ENCODE data around the gene STAT1. TPM values are rescaled to one million over a fixed set of nuclear protein-coding genes. Genes with fewer than 3 reads are reported as not detected.

The STAT1 gene
- total RNA-seq (2014; rRNA removed; shearing (Covaris generic)) = 36.8 and 40.4 TPM in 2 replicates
- 51.2 and 57.2 TPM in 2 replicates for polyA plus RNA-seq (2015; cell fraction: cytosol; rRNA removed)
- polyA plus RNA-seq (2015; cell fraction: nucleus; rRNA removed) = 65.7 and 66.7 TPM in 2 replicates

DNA sequence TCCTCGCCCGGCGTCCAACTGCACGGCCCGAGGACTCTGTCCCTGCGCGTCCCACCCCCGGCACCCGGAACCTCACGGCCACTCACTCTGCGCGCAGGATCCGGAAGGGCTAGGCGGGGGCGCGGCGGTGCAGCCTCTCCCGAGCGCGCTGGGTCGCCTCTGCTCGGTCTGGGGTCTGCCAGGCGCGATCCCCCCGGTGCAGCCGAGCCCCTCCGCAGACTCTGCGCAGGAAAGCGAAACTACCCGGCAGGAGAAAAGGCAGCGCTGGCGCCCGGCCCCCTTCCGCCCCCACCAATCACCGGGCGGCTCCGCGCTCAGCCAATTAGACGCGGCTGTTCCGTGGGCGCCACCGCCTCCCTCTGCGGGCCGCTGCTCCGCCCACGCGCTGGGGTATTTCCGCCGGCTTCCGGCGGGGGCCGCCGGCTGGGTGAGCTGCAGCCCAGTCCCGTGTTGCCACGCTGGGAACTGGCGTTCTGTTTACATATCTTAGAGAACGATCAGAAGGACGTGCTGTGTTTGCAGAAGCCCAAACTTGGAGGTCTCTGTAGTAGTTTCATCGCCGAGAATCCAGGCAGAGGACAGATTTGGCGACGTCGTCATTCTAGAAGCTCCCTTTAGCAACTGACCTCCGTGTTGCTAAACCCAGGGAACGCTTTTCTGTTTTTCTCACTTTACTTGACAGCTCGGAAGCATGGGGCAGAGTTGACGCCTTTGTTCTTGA, at the start of gene STAT1:
Gene STAT1, minus strand, starts transcription at position 240 of the 721 bp plus-strand sequence. CDS start 4,168 bp downstream, outside the sequence.
- in situ Hi-C loops (cut with HindIII; ENCODE audit: low pct_unique_long_range_greater_than_20kb, low sequenced_read_pairs) = no loop called here
- DNase-seq (ENCODE audit: low read depth, low spot score) = peak; percentile 89

DNA sequence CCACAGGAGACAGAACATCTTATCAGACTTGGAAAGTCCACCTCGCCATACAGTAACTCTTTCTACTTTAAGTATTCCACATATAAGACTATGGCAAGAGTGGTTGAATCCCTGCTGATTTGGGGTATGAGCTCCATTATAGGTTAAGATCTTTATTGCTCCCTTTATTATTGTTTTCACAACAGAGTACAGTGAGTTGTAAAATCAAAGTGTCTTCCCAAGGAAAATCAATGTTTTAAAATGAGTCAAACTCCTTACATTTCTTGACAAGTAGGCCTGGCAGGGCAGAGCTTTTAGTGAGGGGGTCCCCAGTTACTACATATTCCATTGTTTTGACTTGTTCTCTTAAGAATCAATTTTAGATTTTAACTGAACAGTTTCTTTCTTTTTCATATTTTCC, 49.6 kb upstream of the STAT1 start:
- in situ Hi-C loops (cut with HindIII; ENCODE audit: low pct_unique_long_range_greater_than_20kb, low sequenced_read_pairs) = no loop called here
- no peak for DNase-seq (ENCODE audit: low read depth, low spot score)

DNA sequence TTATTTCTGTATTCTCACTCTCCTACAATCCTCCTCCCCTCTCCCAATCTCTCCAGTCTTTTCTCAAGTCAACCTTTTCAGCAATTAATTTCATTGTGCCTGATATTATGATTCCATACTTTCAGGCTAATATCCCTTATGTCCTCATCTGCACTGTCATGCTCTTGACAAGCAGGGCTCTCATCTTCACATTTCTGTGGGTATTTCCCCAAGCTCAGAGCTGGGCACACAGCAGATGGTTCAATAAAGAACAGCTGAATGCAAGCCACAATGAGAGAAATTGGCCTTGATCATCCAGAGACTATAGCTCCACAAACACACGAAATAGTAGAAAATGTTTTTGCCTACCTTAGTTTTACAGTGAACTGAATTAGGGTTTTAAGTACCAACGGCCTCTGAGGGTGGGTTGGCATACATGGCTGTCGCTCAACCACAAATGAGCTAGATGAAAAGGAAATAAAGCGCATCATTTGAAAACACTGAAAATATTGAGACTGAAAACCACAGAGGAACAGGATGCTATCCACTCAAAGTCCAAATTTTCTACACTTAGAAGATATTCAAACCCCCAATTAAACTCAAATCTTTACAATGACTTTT, 47.5 kb upstream of the STAT1 start:
- in situ Hi-C loops (cut with HindIII; ENCODE audit: low pct_unique_long_range_greater_than_20kb, low sequenced_read_pairs) = no loop called here
- no peak for DNase-seq (ENCODE audit: low read depth, low spot score)

DNA sequence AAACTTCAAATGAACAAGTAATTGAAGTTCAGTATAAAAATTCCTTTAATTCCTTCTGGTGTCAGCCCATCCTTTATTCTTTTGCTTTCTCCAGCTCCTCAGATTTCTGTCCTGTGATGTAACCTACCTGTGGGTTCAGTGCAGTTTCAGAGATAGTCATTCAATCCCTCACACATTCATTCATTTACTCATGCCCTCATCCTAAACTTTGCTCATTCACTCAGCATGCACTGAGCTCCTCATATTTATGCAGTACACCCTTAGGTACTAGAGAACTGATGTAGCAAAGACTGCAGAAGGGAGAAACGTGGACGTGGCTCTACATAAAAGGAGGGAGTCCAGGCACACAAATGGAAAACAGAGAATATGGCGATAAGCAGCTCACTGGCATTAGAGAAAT, 45.3 kb upstream of the STAT1 start:
- in situ Hi-C loops (cut with HindIII; ENCODE audit: low pct_unique_long_range_greater_than_20kb, low sequenced_read_pairs) = no loop called here
- no peak for DNase-seq (ENCODE audit: low read depth, low spot score)

DNA sequence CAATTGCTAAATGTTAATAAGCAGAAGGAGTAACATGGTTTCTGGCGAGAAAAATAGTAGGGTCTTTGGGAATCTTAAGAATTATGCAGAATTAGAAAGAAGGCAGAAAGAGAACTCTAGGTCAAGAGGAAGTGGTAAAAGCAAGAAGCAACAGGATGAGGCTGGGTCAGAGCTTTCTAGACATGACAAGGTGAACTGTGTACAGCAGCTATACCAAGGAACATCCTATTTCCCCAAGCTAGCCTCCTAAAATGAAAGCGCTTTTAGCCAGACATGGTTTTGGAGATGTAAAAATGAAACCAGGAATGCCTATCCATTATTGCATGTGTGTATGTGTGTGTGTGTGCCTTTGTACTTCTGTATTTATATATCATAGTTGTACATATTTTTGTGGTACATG, 42.3 kb upstream of the STAT1 start:
- no peak for DNase-seq (ENCODE audit: low read depth, low spot score)
- in situ Hi-C loops (cut with HindIII; ENCODE audit: low pct_unique_long_range_greater_than_20kb, low sequenced_read_pairs) = no loop called here

DNA sequence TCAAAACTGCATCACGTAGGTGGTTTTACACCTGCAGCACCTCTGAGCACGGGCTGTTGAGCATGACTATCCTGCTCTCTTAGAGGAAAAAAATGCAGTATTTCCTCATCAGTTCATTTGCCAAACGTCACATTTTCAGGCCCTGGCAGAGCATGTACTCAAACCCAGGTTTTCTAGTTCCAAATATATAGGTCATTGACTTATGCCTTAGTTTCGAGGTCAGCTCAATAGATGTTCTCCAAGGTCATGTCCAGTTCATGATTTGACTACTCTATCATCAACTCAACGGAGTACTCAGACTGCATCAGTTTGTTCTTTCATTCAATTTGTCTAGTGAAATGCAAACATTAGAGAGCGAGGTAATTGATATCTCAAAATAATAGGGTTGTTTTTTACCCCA, 39.3 kb upstream of the STAT1 start:
- in situ Hi-C loops (cut with HindIII; ENCODE audit: low pct_unique_long_range_greater_than_20kb, low sequenced_read_pairs) = no loop called here
- no peak for DNase-seq (ENCODE audit: low read depth, low spot score)

DNA sequence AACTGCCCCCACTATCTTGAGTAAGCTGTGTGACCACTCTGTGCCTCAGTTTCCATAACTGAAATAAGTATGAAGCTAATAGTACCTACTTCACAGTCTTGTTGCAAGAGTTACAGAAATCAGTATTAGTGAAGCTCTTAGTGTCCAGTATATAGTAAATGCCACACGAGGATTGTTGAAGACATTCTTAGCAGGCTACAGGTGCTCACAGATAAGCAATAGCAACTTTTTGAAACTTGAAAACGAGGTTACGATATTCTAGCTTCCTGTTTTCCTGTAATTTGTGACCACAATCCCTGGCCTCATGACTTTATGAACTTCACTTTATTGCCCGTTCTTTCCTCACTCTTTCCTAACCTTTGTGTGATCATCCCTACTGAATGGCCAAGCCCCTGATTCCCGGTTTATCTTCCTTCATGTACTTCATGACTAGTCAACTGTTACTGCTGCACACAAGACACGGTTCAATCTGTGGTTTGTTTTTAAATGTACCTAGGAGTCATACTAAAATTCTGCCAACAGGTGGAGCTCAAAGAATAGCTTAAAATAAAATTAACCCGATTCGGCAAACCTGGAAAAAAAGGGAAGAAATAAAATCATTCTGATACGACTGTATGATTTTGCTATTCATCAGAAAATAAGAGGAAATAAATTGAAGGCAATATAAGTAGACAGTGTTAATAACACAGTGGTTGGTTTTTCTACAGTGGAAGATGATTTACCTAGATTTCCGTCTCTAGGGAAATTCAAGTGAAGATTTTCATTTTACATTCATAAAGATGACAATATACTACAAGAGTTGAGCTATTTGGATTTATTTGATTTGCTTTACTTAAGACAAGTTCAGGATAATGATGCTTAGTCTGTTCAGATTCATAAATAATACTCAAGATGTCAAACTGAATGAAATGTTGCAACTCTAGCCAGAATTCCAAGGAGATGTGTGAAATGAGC, 38.1 kb upstream of the STAT1 start:
- in situ Hi-C loops (cut with HindIII; ENCODE audit: low pct_unique_long_range_greater_than_20kb, low sequenced_read_pairs) = no loop called here
- peak; percentile 65 for DNase-seq (ENCODE audit: low read depth, low spot score)

DNA sequence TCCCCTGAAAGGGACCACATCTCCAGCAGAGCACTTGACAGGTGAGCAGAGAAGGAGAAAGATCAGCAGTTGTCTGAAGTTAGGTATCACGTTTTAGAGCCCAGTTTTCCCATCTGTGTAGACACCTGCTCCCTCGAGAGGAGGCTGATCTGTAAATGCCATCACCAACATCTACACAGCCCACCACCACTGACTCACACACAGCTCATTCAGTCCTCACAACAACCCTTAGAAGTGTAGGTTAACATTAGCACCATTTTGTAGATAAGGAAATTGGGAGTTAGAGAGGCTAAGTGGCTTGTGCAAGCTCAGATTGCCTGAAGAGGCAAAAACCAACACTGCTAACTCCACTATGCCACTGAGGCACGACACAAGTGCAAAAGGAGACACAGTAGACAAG, 37.2 kb upstream of the STAT1 start:
- in situ Hi-C loops (cut with HindIII; ENCODE audit: low pct_unique_long_range_greater_than_20kb, low sequenced_read_pairs) = no loop called here
- no peak for DNase-seq (ENCODE audit: low read depth, low spot score)

DNA sequence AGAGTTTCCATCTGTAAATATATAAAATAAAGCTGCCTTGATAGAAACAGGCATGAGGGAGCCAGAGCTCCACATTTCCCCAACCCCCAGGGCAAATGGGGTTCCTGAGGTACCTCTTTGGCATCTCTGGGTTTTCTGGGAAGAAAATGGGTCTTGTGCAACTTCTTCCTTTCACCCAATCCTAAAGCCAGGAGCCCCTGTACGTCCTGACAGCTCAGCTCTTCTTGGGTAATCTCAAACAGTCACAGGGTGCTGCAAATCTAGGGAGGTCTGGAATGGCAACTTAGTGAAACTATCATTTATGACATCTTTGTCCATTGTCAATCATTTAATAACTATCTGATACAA, 36.6 kb upstream of the STAT1 start:
- in situ Hi-C loops (cut with HindIII; ENCODE audit: low pct_unique_long_range_greater_than_20kb, low sequenced_read_pairs) = no loop called here
- DNase-seq (ENCODE audit: low read depth, low spot score) = no peak

DNA sequence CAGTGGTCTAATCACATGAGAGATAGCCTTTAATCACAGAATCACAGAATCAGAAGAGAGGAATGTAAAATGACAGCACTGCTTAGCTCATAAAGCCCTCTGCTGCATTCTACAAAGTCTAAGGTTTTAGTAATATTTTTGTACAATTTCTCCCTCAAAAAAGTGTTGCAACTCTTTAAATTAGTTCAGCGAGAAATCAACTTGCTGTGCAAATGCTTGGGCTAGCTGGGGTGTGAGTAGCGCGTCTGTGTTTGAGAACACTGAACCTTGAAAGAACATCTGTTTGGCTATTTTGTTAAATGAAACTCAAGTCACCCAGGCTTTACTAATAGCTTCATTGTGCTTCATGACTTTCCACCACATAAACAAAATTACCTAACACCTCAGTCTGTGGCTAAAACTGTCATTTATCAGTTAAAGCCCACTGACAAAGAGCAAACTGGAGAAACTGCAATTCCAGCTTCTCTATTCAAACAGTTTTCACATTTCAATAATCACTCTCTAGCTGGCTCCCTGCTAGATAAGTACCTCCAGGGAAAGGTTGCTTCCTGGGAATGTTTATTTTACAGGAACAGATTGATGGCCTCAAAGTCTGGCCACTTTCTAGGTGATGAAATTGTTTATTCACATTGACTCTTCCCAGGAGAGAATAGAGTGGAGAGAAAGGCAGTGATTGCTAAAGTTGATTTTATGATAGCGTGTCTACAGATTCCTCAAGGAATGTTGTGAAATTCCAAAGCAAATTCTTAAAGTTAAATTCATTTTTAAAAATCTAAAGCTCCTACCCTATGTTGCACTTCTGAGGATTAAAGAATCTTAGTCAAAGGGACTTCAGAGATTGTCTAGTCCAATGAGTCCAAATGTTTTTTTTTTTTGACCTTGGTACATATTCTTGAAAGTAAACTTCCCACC, 36.0 kb upstream of the STAT1 start:
- DNase-seq (ENCODE audit: low read depth, low spot score) = no peak
- in situ Hi-C loops (cut with HindIII; ENCODE audit: low pct_unique_long_range_greater_than_20kb, low sequenced_read_pairs) = no loop called here

DNA sequence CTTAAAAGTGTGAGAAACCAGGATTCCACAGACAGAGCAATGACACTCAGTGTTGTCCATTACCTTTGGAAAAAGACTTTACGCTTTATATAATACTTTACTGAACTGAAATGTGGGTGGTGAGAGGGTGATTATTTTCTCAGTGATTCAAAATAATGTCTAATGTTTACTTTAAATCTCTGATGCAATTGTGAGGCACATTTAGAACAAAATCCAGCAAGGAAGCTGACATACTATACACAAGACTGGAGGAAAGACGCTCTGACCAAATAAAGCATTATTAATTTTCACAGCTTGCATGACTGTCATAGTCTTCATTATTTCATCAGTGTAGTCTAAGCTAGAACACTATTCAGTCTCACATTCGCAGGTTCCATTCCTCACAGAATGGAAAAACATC, 34.1 kb upstream of the STAT1 start:
- no peak for DNase-seq (ENCODE audit: low read depth, low spot score)
- in situ Hi-C loops (cut with HindIII; ENCODE audit: low pct_unique_long_range_greater_than_20kb, low sequenced_read_pairs) = no loop called here

DNA sequence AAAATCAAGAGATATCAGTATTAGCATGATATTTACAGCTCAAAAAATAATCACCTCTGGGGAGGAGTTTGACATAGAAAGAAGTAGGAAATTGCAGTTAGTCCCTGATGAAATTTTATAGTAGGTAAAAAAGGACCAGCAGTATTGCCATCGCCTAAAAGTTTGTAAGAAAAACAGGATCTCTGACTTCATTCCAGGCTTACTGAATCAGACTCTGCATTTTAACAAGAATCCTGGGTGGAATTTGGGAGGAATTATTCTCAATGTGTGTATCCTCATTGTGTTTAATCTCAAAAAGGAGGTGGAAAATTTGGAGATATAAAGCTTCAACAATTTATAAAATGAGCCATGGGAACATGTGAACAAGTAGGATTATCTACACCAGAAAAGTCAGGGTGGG, 31.2 kb upstream of the STAT1 start:
- in situ Hi-C loops (cut with HindIII; ENCODE audit: low pct_unique_long_range_greater_than_20kb, low sequenced_read_pairs) = no loop called here

DNA sequence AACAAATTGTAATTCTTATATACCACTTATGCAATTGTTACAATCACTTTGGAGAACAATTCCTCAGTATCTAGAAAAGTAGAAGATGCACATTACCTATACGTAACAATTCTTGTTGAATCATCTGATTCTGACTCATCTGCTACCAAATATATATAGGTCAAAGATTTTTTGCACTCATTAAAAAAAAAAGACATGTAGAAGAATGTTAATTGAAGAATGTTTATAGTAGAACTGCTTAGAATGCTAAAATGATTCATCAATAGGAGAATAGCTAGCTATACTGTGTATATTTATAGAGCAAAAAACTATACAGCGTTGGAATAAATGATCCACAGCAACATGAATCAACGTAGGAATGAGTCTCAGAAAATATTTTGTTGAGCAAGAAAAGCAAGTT, 29.5 kb upstream of the STAT1 start:
- no peak for DNase-seq (ENCODE audit: low read depth, low spot score)
- in situ Hi-C loops (cut with HindIII; ENCODE audit: low pct_unique_long_range_greater_than_20kb, low sequenced_read_pairs) = no loop called here

More for the DNA sequence above, 31.2 kb upstream of the STAT1 start:
- DNase-seq (ENCODE audit: low read depth, low spot score) = no peak

DNA sequence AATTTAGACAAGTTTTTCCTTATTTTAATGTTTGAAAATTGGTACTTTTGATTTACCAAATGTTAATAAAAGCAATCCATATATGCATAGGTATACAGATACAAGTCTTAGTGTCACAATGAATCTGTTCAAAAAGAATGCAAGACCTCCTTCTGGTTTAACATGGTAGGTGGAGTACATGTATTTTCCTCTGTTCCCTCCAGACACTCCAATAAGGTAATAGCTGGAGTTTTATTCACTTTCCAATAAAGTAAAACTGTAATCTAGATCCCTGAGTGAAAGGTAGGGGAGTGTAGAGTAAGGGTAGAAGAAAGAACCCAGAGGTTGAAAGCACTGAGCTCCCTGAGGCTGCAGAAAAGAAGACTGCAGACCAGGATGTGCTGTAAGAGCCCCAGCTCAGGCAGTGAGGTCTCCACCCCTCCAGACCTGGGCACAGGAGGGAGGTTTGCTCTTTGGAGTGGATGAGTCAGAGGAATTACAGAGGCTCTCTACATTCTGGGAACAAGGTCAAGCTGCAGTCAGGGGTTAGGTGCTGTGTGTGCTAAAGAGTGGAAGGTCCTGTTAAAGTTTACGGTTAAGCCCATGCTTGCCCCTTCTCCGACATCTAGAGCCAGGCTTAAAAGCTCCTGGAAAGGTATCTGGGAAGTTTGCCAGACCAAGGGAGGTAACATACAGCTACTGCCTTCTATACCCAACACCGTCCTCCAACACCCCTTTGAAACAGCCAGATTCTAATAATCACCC, 27.6 kb upstream of the STAT1 start:
- in situ Hi-C loops (cut with HindIII; ENCODE audit: low pct_unique_long_range_greater_than_20kb, low sequenced_read_pairs) = no loop called here
- no peak for DNase-seq (ENCODE audit: low read depth, low spot score)

DNA sequence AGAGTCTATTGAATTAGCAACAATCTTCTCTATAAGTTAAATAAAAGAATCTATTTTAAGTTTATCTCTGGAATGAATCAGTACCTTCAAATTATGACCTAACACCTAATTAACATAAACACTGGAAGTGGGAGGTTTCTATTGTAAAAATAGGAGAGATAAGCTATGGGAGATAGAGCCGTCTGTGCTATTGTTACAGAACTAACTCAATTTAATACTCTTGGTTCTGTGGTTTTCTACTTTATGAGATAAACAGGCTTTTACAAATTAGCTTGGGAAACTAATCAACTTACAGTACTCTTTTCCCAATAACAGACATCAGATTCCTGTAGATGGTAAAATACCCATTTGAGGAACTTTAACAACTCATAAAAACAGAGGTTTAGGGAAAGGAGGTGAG, 25.6 kb upstream of the STAT1 start:
- in situ Hi-C loops (cut with HindIII; ENCODE audit: low pct_unique_long_range_greater_than_20kb, low sequenced_read_pairs) = no loop called here
- no peak for DNase-seq (ENCODE audit: low read depth, low spot score)

DNA sequence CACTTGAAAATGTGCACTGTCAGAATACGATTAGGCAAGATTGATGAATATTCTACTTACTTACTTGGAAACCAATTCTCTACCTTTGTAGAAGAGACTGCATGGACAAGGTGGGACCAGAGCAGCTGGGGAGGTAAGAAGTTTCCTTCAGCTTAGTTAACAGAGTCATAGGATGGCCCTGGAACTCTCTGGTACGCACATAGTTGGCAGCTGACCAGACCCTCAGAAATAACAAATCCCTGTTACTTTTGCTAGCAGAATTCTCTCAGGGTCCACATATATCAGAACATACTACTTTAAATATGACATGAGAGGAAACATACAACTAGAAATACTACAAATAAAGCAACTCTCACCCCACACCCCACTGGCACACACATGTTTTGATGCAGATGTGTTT, 24.8 kb upstream of the STAT1 start:
- in situ Hi-C loops (cut with HindIII; ENCODE audit: low pct_unique_long_range_greater_than_20kb, low sequenced_read_pairs) = no loop called here
- DNase-seq (ENCODE audit: low read depth, low spot score) = no peak

DNA sequence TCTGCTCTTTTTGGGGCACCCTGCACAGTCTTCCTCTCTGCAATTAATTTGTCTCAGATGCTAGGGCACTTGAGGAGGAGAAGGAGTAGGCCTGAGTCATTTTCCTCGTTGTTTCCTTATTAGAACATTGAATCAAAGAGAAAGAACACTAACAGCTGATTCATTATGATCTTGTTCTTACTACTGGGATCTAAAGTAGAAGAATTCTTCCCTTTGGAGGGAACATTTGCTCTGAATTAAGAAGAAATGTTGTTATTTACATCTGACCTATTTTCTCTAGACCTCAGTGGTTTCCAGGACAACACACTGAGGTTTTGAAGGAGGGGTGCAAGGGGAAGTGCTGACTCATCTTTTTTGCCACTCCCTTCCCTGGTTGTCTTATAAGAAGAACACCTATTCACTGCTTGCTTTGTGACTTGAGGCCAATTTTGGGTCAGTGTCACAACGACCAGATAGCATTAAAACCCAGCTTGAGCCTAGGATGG, 24.3 kb upstream of the STAT1 start:
- no peak for DNase-seq (ENCODE audit: low read depth, low spot score)
- in situ Hi-C loops (cut with HindIII; ENCODE audit: low pct_unique_long_range_greater_than_20kb, low sequenced_read_pairs) = no loop called here
